ENCODE measurements around the gene MT1G.
"Not testable (repeated sequence)": the region's sequence is repeated elsewhere in the genome, so short reads cannot be mapped to it uniquely, and the experiment has no call there.

Gene MT1G

GRCh38 chr16:56665286-56666261 is 2.3 kb downstream of the MT1G start:
- not testable (repeated sequence) for DNase-seq (ENCODE audit: low read depth in 2 of 2)

- DNase-seq (ENCODE audit: low read depth in 2 of 2), result no peak
Measured at GRCh38 chr16:56664506-56664905, 3.4 kb downstream of the MT1G start.

- no peak for DNase-seq (ENCODE audit: low read depth in 2 of 2)
Measured at GRCh38 chr16:56662357-56663354, 5.2 kb downstream of the MT1G start.

GRCh38 chr16:56658327-56658875 is 9.5 kb downstream of the MT1G start:
- no peak for DNase-seq (ENCODE audit: low read depth in 2 of 2)

- DNase-seq (ENCODE audit: low read depth in 2 of 2), result peak; percentile 33 to 49
Measured at GRCh38 chr16:56657555-56658326, 10.1 kb downstream of the MT1G start, which contains the start of gene MT1F. TSS of gene MT1F (plus strand) at chr16:56657959. CDS start at chr16:56658059, 100 bp downstream.

- no peak for DNase-seq (ENCODE audit: low read depth in 2 of 2)
Measured at GRCh38 chr16:56653218-56653617, 14.6 kb downstream of the MT1G start.

- no peak for DNase-seq (ENCODE audit: low read depth in 2 of 2)
Measured at GRCh38 chr16:56652600-56652999, 15.3 kb downstream of the MT1G start.

GRCh38 chr16:56651586-56651985 is 16.3 kb downstream of the MT1G start, which contains the start of gene MT1B:
TSS of gene MT1B (plus strand) at chr16:56651886. CDS start at chr16:56651954, 68 bp downstream.
- DNase-seq (ENCODE audit: low read depth in 2 of 2), result no peak

- no peak for DNase-seq (ENCODE audit: low read depth in 2 of 2)
Measured at GRCh38 chr16:56649820-56650219, 18.0 kb downstream of the MT1G start.

- no peak for DNase-seq (ENCODE audit: low read depth in 2 of 2)
Measured at GRCh38 chr16:56649271-56649670, 18.6 kb downstream of the MT1G start.

GRCh38 chr16:56647641-56648431 is 20.0 kb downstream of the MT1G start:
- DNase-seq (ENCODE audit: low read depth in 2 of 2), result no peak

GRCh38 chr16:56645838-56646237 is 22.0 kb downstream of the MT1G start:
- no peak for DNase-seq (ENCODE audit: low read depth in 2 of 2)

- no peak for DNase-seq (ENCODE audit: low read depth in 2 of 2)
Measured at GRCh38 chr16:56645311-56645710, 22.6 kb downstream of the MT1G start.

GRCh38 chr16:56643833-56644232 is 24.0 kb downstream of the MT1G start:
- DNase-seq (ENCODE audit: low read depth in 2 of 2), result no peak

GRCh38 chr16:56643080-56643778 is 24.6 kb downstream of the MT1G start:
- peak; percentile 59 to 72 for DNase-seq (ENCODE audit: low read depth in 2 of 2)

- no peak for DNase-seq (ENCODE audit: low read depth in 2 of 2)
Measured at GRCh38 chr16:56641166-56641565, 26.7 kb downstream of the MT1G start.

GRCh38 chr16:56640076-56640475 is 27.8 kb downstream of the MT1G start:
- no peak for DNase-seq (ENCODE audit: low read depth in 2 of 2)

- DNase-seq (ENCODE audit: low read depth in 2 of 2), result no peak
Measured at GRCh38 chr16:56639045-56639444, 28.8 kb downstream of the MT1G start.
